NCI-H510A treated with DMSO at 0.1 percent for 48 hours (cell line): Measurements from ENCODE around the gene ZBTB45.
"Not testable (repeated sequence)": the region's sequence is repeated elsewhere in the genome, so short reads cannot be mapped to it uniquely, and the experiment has no call there.

Experiments
- DNase-seq: peaks from one replicate; lab custom pipeline; 2025; lab: John Stamatoyannopoulos, UW

Gene ZBTB45

GRCh38 chr19:58510084-58510862 is 9.3 kb downstream of the ZBTB45 start:
- no peak for DNase-seq

- no peak for DNase-seq
These were observed 9.9 kb downstream of the ZBTB45 start for GRCh38 chr19:58509731-58510083.

GRCh38 chr19:58507602-58508223 is 11.9 kb downstream of the ZBTB45 start:
- not testable (repeated sequence) for DNase-seq

GRCh38 chr19:58500242-58500641 is 19.4 kb downstream of the ZBTB45 start:
- DNase-seq = no peak

GRCh38 chr19:58499021-58499927 is 20.3 kb downstream of the ZBTB45 start:
- peak; percentile 59 for DNase-seq

- no peak for DNase-seq
These were observed 21.1 kb downstream of the ZBTB45 start for GRCh38 chr19:58498316-58499020.

- no peak for DNase-seq
These were observed 21.9 kb downstream of the ZBTB45 start for GRCh38 chr19:58497634-58498170.

- no peak for DNase-seq
These were observed 27.3 kb downstream of the ZBTB45 start for GRCh38 chr19:58492265-58492664.

GRCh38 chr19:58491393-58491792 is 28.2 kb downstream of the ZBTB45 start:
- DNase-seq = no peak

GRCh38 chr19:58484349-58484748 is 35.3 kb downstream of the ZBTB45 start:
- DNase-seq = not testable (repeated sequence)

GRCh38 chr19:58483776-58484175 is 35.8 kb downstream of the ZBTB45 start:
- DNase-seq = no peak

GRCh38 chr19:58482372-58482771 is 37.2 kb downstream of the ZBTB45 start:
- DNase-seq = no peak

GRCh38 chr19:58480831-58481230 is 38.8 kb downstream of the ZBTB45 start:
- no peak for DNase-seq

GRCh38 chr19:58480481-58480830 is 39.2 kb downstream of the ZBTB45 start:
- DNase-seq = no peak

- no peak for DNase-seq
These were observed 39.7 kb downstream of the ZBTB45 start for GRCh38 chr19:58479736-58480480.

- no peak for DNase-seq
These were observed 40.3 kb downstream of the ZBTB45 start for GRCh38 chr19:58479303-58479702.

- DNase-seq = no peak
These were observed 41.7 kb downstream of the ZBTB45 start for GRCh38 chr19:58477871-58478270.

- DNase-seq = no peak
These were observed 42.5 kb downstream of the ZBTB45 start for GRCh38 chr19:58477130-58477529.

- peak; percentile 2 for DNase-seq
These were observed 43.1 kb downstream of the ZBTB45 start for GRCh38 chr19:58476498-58477015.

- peak; percentile 97 for DNase-seq
These were observed 43.7 kb downstream of the ZBTB45 start, which contains the start of gene ZNF446 for GRCh38 chr19:58475714-58476497. TSS of gene ZNF446 (plus strand) at chr19:58476352. CDS start at chr19:58477219, 867 bp downstream.
